SK-N-MC (cell line): ENCODE measurements around the gene PLAA.

ENCODE experiments used
- DNase-seq: peaks from one replicate; pipeline ENCODE4 v3.0.0-alpha.2; 2011; ENCODE audit warnings: low read depth, low spot score
- H3K27ac ChIP-seq: fragments of 200-600 bp; sonication (generic); 2 replicates; pipeline ENCODE4 v1.5.1; 2016; ENCODE audit warnings: mixed run types
- H3K36me3 ChIP-seq: fragments of 200-600 bp; sonication (generic); 2 replicates; pipeline ENCODE4 v1.6.1; 2017; ENCODE audit warnings: antibody characterized with exemption, low read length, mixed read lengths; ENCODE audit not compliant: insufficient read depth
- H3K4me3 ChIP-seq: fragments of 200-600 bp; sonication (generic); 2 replicates; pipeline ENCODE4 v1.5.1; 2016
- H3K9ac ChIP-seq: fragments of 200-600 bp; sonication (generic); 2 replicates; pipeline ENCODE4 v1.8.0; 2017; ENCODE audit warnings: mixed run types, mixed read lengths; ENCODE audit not compliant: insufficient read length
- H3K9me3 ChIP-seq: fragments of 200-600 bp; sonication (generic); 2 replicates; pipeline ENCODE4 v1.6.1; 2017; ENCODE audit warnings: low read depth, mild to moderate bottlenecking, antibody characterized with exemption, low read length, moderate library complexity, mixed read lengths
- EZH2 ChIP-seq: fragments of 200-600 bp; sonication (generic); IDR thresholded peaks from one replicate; pipeline ENCODE4 v1.6.1; 2017; ENCODE audit warnings: antibody characterized with exemption
- FOXP2 ChIP-seq: optimal IDR thresholded peaks from 2 replicates; pipeline ENCODE3; 2011; ENCODE audit warnings: mild to moderate bottlenecking, moderate library complexity; ENCODE audit not compliant: insufficient read depth; ENCODE audit errors: extremely low read length, control extremely low read depth
- POLR2AphosphoS5 ChIP-seq: IDR thresholded peaks from 2 replicates; pipeline ENCODE4 v1.6.1; 2012; ENCODE audit warnings: mild to moderate bottlenecking, low read depth, low read length, borderline replicate concordance

Gene PLAA

DNA sequence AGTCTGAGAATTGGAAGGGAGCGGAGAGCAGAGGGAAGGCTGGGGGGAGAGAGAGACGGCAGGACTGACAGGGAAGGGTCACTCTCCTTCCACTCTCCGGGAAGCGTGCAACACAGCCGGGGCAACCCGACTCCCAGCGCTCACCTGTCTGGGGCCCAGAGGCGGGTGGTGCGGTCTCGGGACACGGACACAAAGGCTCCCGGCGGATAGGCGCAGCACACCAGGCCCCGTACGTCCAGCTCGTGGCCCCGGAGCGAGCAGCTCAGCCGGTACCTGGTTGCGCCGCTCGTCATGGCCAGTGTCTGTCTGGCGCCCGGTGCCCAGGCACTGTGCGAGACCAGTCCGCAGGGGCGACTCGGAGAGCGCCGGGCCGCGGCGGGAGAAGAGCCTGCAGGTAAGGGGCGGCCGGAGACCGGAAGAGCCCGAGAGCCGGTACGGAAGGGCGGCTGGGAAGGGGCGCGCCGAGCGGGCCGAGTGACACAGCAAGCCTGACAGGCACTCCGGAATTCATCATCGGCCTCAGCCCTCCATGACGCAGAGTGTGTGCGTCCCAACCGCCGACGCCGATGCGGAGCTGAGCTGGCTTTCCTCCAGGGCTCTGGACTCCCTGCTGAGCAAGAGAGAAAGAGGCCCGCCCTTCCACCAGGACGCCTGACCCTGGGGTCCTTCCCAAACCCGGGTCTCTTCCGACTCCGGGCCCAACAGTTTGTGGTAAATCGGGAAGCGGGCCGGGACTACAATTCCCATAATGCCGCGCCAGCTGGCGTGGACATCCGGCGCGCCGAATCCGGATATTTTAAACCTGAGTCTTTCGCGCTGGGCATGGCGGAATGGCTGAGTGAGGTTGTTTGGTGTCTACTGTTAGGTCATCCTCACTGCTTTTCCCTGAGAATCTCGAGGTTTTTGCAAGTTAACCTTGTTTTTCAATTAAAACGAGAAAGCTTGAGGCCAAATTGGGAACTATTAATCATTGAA, at the start of gene PLAA:
Gene PLAA, minus strand, starts transcription at position 490 of the 975 bp plus-strand sequence. Its CDS starts 197 bp downstream, at position 293.
- peaks cover 19% of the 10 kb centered on the region for H3K36me3 ChIP-seq
- peak within 1 kb of the TSS; percentile 99 for H3K9ac ChIP-seq
- H3K27ac ChIP-seq: peak within 1 kb of the TSS; percentile 93
- H3K9me3 ChIP-seq: no peaks in the 10 kb centered on the region
- peak within 1 kb of the TSS; percentile 99 for H3K4me3 ChIP-seq
- DNase-seq: no peak
- TF ChIP-seq EZH2 (no peak), POLR2AphosphoS5 (peak; percentile 92)

- no peak overlapping the region for H3K4me3 ChIP-seq
- no peak overlapping the region for H3K27ac ChIP-seq
- TF ChIP-seq POLR2AphosphoS5: no peak
- H3K36me3 ChIP-seq: no peaks in the 10 kb centered on the region
- no peak overlapping the region for H3K9ac ChIP-seq
- H3K9me3 ChIP-seq: no peaks in the 10 kb centered on the region
- no peak for DNase-seq
Observed at GRCh38 chr9:26995810-26996209, 48.8 kb upstream of the PLAA start.

DNA sequence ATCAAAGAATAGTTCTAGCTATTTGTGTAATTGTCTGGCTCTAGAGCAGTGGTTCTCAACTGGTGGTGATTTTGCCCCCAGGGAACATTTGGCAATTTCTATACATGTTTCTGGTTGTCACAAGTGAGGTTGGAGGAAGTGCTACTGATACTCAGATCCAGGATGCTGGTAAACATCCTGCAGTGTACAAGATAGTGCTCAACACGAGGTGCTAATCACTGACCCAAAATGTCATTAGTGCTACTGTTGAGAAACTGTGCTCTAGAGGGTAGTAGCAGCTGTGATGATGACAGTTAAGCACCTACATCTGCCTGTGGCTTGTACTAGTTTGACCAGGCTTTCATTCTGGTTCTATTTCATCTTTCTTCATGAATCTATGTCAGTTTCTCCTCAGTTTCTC, 36.3 kb upstream of the PLAA start:
- Histone ChIP-seq H3K36me3 (peaks cover 9% of the 10 kb centered on the region), H3K9ac (no peak overlapping the region), H3K4me3 (no peak overlapping the region), H3K9me3 (no peaks in the 10 kb centered on the region), H3K27ac (no peak overlapping the region)
- DNase-seq: no peak
- TF ChIP-seq FOXP2 (no peak), POLR2AphosphoS5 (no peak), EZH2 (no peak)

GRCh38 chr9:26975728-26976707, 29.0 kb upstream of the PLAA start:
- no peak overlapping the region for H3K27ac ChIP-seq
- H3K9me3 ChIP-seq: no peaks in the 10 kb centered on the region
- no peak overlapping the region for H3K9ac ChIP-seq
- no peak for DNase-seq
- H3K4me3 ChIP-seq: no peak overlapping the region
- no peaks in the 10 kb centered on the region; the same call in 1 of the 2 replicates for H3K36me3 ChIP-seq
- no peak for TF ChIP-seq EZH2
- no peak for TF ChIP-seq FOXP2
- no peak for TF ChIP-seq POLR2AphosphoS5

DNA sequence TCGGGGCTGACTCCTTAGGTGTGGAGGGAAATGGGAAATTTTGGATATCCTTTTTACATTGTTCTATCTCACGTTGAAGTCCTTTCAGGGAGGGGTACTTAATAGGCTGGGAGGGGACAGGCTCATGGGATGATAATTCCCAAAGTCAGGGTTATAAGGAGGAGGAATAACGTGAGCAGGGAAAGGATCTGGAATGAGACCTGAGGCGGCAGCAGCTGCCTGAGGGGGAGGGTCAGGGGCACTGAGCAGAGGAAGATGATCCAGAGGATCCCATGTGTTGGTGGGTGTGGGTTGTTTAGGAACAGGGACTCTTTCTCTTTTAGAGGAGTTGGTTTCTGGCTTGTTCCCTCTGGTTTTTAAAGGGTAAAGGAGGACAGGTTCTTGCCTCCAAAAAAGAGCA, 27.9 kb upstream of the PLAA start:
- Histone ChIP-seq H3K9ac (no peak overlapping the region), H3K36me3 (no peaks in the 10 kb centered on the region; the same call in 1 of the 2 replicates), H3K27ac (no peak overlapping the region), H3K4me3 (no peak overlapping the region), H3K9me3 (no peaks in the 10 kb centered on the region)
- TF ChIP-seq EZH2 (no peak), POLR2AphosphoS5 (no peak), FOXP2 (no peak)
- DNase-seq: no peak

DNA sequence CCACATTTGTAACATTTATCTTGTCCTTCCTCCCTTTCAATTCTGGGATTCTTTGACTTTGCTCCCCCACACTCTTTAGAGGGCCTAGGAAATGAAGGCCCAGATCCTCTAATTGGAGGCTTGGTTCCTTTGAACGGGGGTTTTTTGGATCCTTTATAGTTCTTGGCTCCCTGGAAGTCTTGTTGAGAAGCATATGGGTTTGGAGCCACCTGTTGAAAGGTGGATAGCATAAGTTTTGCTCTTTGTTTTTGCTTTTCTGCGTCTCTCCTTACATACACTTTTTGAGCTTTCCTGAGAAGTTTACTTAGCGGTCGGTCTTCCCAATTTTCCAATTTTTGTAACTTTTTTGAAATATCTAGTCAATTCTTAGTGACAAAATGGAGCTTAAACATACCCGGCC, 26.9 kb upstream of the PLAA start:
- Histone ChIP-seq H3K9me3 (no peaks in the 10 kb centered on the region), H3K9ac (no peak overlapping the region), H3K36me3 (no peaks in the 10 kb centered on the region; the same call in 1 of the 2 replicates), H3K27ac (no peak overlapping the region), H3K4me3 (no peak overlapping the region)
- TF ChIP-seq EZH2: no peak
- TF ChIP-seq POLR2AphosphoS5: no peak
- TF ChIP-seq FOXP2: no peak
- no peak for DNase-seq

DNA sequence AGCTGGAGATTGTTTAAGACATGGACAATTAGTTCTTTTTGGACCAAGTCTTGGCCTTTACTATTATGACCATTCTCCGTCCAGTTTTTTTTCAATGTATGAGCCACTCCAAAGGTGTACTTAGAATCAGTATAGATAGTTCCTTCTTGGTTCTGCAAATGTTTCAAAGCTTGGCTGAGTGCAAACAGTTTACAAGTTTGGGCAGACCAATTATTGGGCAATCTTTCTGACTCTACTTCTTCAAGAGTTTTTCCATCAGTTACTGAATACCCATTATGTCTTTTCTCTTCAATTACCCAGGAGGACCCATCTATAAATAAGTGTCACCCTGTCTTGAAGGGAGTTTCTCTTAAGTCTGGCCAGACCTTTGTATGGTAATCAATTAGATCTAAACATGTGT, 24.7 kb upstream of the PLAA start:
- no peak overlapping the region for H3K9ac ChIP-seq
- H3K27ac ChIP-seq: no peak overlapping the region
- H3K9me3 ChIP-seq: no peaks in the 10 kb centered on the region
- H3K36me3 ChIP-seq: no peaks in the 10 kb centered on the region; the same call in 1 of the 2 replicates
- no peak for TF ChIP-seq FOXP2
- TF ChIP-seq EZH2: no peak
- no peak for TF ChIP-seq POLR2AphosphoS5
- DNase-seq: no peak
- no peak overlapping the region for H3K4me3 ChIP-seq

DNA sequence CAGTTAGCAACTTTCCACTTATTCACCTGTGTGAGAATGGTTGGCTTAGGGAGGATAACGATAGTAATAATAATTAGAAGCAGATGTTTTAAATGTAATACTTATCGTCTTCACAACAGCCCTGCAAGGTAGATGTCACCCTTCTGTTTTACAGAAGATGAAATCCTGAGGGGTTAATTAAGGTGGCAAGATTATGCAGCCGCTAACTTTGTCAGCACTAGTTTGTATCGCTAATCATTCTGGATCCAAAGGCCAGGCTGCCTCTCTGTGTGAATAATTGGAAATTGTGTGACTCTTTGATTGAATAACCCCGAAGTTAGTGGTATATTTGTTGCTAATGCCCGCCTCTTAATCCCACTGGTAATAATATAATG, 9.8 kb upstream of the PLAA start:
- Histone ChIP-seq H3K27ac (peak overlapping the region; percentile 84), H3K36me3 (peaks cover 4% of the 10 kb centered on the region; the same call in 1 of the 2 replicates), H3K9me3 (no peaks in the 10 kb centered on the region), H3K9ac (peak overlapping the region; percentile 90), H3K4me3 (peak overlapping the region; percentile 89)
- TF ChIP-seq EZH2 (no peak), FOXP2 (no peak), POLR2AphosphoS5 (no peak)
- no peak for DNase-seq
